NCI-H128 (cell line): Measurements from ENCODE around the gene DOCK9.

Source experiments
- DNase-seq: peaks from one replicate; lab custom pipeline; 2025; ENCODE audit not compliant: unreplicated experiment; lab: John Stamatoyannopoulos, UW

The DOCK9 gene

DNA sequence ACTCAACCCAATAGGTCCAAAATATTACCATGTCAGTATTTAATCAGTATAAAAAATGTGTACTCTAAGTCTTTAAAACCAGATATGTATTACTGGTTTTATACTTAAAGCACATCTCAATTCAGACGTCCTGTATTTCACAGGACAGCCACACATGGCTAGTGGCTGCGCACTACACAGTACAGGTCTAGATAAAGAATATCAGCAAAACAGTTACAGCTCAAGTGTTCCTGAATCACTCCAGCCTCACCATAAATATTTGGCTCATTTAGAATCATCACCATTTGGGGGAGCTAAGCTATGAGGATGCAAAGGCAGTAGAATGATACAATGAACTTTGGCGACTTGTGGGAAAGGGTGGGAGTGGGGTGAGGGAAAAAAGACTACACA lies 89.0 kb downstream of the DOCK9 start:
- DNase-seq, result no peak

DNA sequence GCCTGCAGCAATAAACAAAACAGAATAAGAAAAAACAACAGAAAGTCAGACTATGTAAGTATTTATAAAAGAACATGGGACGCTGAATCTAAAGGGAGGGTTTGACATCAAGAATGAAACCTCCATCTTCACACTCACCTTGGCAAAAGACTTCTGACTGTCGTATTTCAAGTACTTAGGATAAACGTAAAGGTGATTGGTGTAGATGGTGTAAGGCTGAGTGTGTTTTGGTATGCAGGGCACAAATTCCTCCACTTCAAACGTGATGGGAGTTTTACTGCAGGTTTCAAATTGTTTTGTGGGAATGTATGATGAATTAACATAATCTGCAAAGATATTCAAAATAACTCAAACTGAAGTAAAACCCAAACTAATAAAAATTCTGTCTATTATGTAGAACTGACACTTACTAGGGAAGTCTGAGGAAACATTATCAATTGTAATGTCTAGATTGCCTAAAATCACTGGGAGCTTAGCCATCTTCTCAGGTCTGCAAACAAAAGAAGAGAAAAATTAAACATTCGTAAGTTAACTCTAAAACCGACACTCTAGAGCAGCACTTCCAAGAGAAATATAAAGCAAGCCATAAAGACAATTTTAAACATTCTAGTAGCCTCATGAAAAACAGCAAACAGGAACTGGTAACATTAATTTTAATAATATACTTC lies 89.5 kb downstream of the DOCK9 start:
- no peak for DNase-seq

DNA sequence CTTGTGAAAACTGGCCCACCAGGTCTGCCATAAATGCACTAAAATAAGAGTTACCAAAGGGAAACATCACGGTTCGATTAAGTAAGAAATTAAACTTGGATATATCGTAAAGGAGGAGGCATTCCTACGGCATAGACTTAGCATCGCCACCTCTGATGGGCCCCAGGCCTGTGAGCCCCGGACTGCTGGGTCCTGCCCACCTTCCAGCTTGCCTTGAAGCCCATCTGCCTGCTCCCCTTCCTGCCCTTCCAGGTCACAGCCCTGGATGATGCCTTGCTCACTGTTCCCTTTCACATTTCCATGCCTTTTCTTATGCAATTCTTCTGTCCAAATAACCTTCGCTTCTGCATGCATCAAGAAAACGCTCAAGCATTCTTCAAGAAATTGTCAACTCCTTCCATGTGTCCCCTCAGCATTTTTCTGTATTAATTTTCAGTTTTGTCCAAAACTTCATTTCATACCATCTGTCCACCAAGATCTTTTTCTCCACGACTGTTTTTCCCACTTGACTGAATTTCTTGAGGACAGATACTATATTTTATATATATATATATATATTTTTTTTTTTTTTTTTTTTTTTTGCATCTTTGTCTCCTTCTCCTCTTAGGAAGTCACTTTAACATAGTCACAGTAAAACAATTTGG lies 91.2 kb downstream of the DOCK9 start:
- no peak for DNase-seq

DNA sequence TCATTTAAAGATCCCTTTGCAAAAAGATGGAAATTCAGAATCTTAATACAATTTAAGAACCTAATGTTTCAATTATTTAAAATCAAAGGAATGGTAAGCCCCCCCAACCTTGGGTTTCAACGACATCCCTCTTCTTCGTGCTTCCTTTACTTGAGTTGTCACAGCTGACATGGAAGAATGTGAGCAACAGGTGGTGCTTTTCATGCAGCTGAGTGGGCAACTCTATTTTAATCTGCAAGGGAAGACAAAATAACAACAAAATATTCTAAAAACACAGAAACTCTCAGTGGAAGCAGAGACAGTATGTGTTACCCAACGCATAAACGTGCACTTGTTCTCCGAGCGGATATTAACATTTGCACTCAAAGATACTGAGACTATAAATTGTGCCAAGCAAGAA lies 92.3 kb downstream of the DOCK9 start:
- DNase-seq, result no peak

- no peak for DNase-seq
Measured at GRCh38 chr13:98883998-98884397, 93.9 kb downstream of the DOCK9 start.

GRCh38 chr13:98881390-98881789 lies 96.5 kb downstream of the DOCK9 start:
- DNase-seq, result no peak

DNA sequence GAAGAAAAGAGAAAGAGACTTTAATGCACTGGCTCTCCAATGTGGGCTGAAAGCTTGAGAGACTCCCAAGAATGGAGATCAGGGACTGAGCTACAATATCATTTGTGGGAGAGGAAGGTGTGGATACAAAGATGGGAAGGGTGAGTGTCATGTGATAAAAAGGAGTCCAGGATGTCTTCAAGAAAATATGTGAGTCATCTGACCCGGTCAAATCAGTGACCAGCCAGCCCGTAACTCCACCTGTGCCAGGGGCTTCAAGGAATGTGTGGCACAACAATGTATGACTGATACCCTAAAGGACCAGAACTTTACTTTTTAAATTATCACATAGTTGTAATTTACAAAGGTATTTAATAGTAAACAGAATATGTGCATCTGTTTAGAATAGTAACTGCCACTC lies 97.2 kb downstream of the DOCK9 start:
- DNase-seq, result no peak

GRCh38 chr13:98879957-98880356 lies 97.9 kb downstream of the DOCK9 start:
- DNase-seq, result no peak

- DNase-seq, result no peak
Measured at GRCh38 chr13:98879127-98879520, 98.7 kb downstream of the DOCK9 start.

GRCh38 chr13:98878486-98879126 lies 99.3 kb downstream of the DOCK9 start:
- no peak for DNase-seq

- no peak for DNase-seq
Measured at GRCh38 chr13:98877936-98878335, 99.9 kb downstream of the DOCK9 start.

- DNase-seq, result no peak
Measured at GRCh38 chr13:98877466-98877865, 100.4 kb downstream of the DOCK9 start.

- no peak for DNase-seq
Measured at GRCh38 chr13:98875146-98875729, 102.6 kb downstream of the DOCK9 start.

DNA sequence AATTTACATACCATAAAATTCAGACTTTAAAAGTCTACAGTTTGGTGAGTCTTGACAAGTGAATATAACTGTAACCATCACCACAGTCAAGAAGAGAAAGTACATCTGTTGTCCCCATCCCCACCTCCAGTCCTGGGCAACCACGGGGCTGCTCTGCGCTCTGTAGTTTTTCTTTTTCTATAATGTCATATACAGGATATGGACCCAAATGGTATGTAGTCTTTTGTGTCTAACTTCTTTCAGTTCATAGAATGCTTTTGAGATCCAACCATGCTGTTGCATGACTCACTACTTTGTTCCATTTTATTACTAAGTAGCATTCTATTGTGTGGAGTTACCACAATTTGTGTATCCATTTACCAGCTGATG lies 103.9 kb downstream of the DOCK9 start:
- no peak for DNase-seq

- DNase-seq, result no peak
Measured at GRCh38 chr13:98873377-98874028, 104.4 kb downstream of the DOCK9 start.

- no peak for DNase-seq
Measured at GRCh38 chr13:98871727-98872126, 106.1 kb downstream of the DOCK9 start.

GRCh38 chr13:98869408-98870090 lies 108.3 kb downstream of the DOCK9 start:
- no peak for DNase-seq

- DNase-seq, result no peak
Measured at GRCh38 chr13:98868932-98869331, 108.9 kb downstream of the DOCK9 start.

DNA sequence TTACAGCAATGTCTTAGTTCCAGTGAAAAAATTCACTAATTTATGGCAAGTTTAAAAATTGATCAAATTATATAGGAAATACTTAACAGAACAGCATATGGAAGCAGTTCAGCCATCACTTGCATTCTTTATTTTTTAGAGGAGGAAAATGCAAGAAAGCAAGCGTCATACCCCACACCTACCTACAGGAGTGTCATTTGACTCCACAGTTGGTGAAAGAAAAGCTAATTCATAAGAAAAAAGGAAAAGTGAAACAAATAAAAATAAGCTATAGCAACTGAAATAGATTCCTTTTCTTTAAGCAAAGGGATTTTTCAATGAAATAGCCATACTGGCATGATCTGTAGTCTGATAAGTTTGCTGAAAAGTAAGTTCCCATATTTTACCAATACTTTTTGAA lies 111.0 kb downstream of the DOCK9 start:
- no peak for DNase-seq

- DNase-seq, result no peak
Measured at GRCh38 chr13:98860491-98860890, 117.4 kb downstream of the DOCK9 start.

GRCh38 chr13:98858191-98858590 lies 119.7 kb downstream of the DOCK9 start:
- no peak for DNase-seq
